Fibroblast of mammary gland (primary cell): ENCODE measurements around the gene PIK3C3.
"Not testable (repeated sequence)": the region's sequence is repeated elsewhere in the genome, so short reads cannot be mapped to it uniquely, and the experiment has no call there.

Experiments used
- DNase-seq: peaks from one replicate; pipeline ENCODE4 v3.0.0-alpha.2; 2010; ENCODE audit warnings: low read depth
- H3K4me3 ChIP-seq: 2 replicates; pipeline ENCODE4 v1.5.1; 2011; ENCODE audit warnings: low read depth, mild to moderate bottlenecking, low read length, moderate library complexity; ENCODE audit not compliant: control insufficient read depth
- CTCF ChIP-seq: conservative IDR thresholded peaks from 2 replicates; pipeline ENCODE4 v1.5.1; 2011; ENCODE audit warnings: low read depth, low read length, inconsistent platforms; ENCODE audit not compliant: control insufficient read depth, insufficient read depth

Gene PIK3C3

GRCh38 chr18:42033137-42033810 is 78.2 kb downstream of the PIK3C3 start:
- no peak for TF ChIP-seq CTCF
- H3K4me3 ChIP-seq = no peak overlapping the region
- DNase-seq = no peak

GRCh38 chr18:42038936-42039335 is 83.9 kb downstream of the PIK3C3 start:
- H3K4me3 ChIP-seq = no peak overlapping the region
- DNase-seq = peak; percentile 65
- no peak for TF ChIP-seq CTCF

GRCh38 chr18:42039396-42039795 is 84.4 kb downstream of the PIK3C3 start:
- no peak for TF ChIP-seq CTCF
- DNase-seq = no peak
- no peak overlapping the region for H3K4me3 ChIP-seq

GRCh38 chr18:42041793-42042192 is 86.8 kb downstream of the PIK3C3 start:
- no peak overlapping the region for H3K4me3 ChIP-seq
- DNase-seq = no peak
- no peak for TF ChIP-seq CTCF

- H3K4me3 ChIP-seq = no peak overlapping the region
- no peak for TF ChIP-seq CTCF
- peak; percentile 52 for DNase-seq
These were observed 90.3 kb downstream of the PIK3C3 start for GRCh38 chr18:42045346-42045745.

- no peak for TF ChIP-seq CTCF
- peak; percentile 41 for DNase-seq
- no peak overlapping the region for H3K4me3 ChIP-seq
These were observed 92.7 kb downstream of the PIK3C3 start for GRCh38 chr18:42047721-42048120.

GRCh38 chr18:42048158-42048557 is 93.1 kb downstream of the PIK3C3 start:
- no peak overlapping the region for H3K4me3 ChIP-seq
- DNase-seq = peak; percentile 91
- TF ChIP-seq CTCF = no peak

GRCh38 chr18:42049536-42049935 is 94.5 kb downstream of the PIK3C3 start:
- not testable (repeated sequence) for DNase-seq, H3K4me3 ChIP-seq
